ENCODE results near the gene SLC17A1.

SLC17A1 gene

GRCh38 chr6:25831532-25832306 is at the start of gene SLC17A1:
Gene SLC17A1 (minus strand): TSS chr6:25832052. CDS start chr6:25830557, 1,495 bp downstream.
- DNase-seq (ENCODE audit: low read depth in 2 of 3, low spot score in 2 of 3), result no peak

DNA sequence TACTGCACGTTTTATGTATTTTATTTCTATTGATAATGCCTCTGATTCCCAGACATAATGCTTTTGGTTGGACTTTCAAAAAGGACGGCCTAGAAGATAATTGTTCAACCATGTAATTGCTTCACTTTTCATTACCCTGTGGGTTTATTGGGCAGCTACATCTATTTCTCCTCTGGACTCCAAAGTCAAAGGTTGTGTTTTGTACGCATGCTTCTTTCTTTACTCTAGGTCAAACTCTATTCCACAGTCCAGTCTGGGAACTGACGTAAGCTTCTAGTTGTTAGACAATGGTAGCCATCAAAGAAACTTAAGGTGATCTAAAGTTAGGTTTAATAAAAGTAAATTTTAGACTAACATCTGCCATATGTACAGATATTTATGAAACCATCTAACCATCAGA is 48.7 kb upstream of the SLC17A1 start:
- DNase-seq (ENCODE audit: low read depth in 2 of 3, low spot score in 2 of 3), result no peak

DNA sequence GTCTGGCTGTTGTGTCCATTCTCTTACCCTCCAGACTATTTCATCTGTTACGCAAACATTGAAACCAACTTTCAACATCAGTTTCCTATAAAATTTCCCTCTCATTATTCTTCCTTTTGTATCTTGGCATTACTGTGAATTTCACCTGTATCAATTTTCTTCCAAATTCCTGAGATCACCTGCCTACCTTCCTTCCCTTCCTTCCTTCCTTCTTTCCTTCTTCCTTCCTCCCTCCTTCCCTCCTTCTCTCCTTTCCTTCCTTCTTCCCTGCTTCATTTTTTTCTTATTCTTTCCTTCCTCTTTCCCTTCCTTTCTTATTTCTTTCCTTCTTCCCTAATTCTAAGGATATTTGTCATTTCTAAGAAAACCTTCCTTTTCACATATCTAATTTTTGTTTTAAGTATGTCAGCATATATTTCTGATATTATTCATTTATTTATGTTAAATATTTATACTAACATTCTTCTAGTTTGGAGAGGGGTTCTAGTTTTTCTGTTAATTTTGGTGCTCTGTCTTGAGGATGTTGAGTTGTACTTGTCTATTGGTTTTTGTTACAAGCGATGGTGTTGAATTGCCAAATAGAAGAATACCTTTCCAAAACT is 47.0 kb upstream of the SLC17A1 start:
- no peak for DNase-seq (ENCODE audit: low read depth in 2 of 3, low spot score in 2 of 3)

- no peak for DNase-seq (ENCODE audit: low read depth in 2 of 3, low spot score in 2 of 3)
These were observed 44.2 kb upstream of the SLC17A1 start for GRCh38 chr6:25875926-25876602.

DNA sequence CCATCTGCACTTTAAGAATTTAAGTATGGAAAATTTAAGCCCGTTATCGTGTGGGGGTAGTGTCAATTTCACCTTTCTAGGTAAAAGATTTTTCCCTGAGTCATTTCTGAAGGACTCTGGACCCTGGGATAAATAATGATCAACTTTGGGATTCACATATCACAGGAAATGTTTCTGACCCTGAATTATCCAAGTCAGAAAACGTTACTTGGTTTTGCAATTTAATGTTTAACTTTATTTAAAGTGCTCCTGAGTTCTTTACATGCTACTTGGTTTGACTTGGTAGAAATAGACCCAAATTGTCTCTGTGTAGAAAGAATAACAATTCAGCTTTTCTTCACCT is 43.7 kb upstream of the SLC17A1 start:
- no peak for DNase-seq (ENCODE audit: low read depth in 2 of 3, low spot score in 2 of 3)

DNA sequence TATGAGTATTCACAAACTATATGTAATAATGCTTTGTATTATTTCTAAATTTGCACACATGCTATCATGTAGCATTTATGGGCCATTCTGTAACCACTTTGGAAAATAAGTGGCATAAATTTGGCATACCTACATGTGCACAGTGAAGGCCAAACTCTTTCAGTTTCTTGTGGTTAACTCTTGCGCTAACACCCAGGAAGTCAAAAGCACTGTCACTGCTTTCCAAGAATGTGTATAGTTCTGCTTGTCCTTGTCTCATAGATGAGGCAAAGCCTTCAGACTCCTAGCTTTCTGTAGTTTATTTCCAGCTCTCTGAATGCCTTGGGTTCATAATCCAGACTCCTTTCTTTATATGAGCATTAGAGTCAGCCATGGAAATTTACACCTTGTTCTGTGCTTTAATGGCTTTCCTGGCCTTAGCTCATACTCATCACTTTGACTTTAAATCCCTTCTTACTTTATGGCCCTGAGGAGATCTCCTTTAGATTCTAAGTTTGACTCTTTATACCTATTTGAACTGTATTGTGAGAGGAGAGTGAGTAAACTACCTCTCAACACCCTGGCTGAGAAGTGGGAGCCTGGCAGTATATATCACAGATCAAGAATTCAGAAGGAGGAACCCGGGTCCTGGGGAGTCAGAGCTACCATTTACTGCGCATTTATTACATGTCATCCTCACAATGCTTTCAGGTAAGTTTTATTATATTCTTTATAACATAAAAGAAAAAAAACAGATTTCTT is 43.1 kb upstream of the SLC17A1 start:
- DNase-seq (ENCODE audit: low read depth in 2 of 3, low spot score in 2 of 3), result no peak

- DNase-seq (ENCODE audit: low read depth in 2 of 3, low spot score in 2 of 3), result no peak
These were observed 42.3 kb upstream of the SLC17A1 start, which contains the start of gene SLC17A3 for GRCh38 chr6:25874118-25874517. Gene SLC17A3 (minus strand): TSS chr6:25874243. CDS start chr6:25868387, 5,856 bp downstream.

- no peak for DNase-seq (ENCODE audit: low read depth in 2 of 3, low spot score in 2 of 3)
These were observed 41.0 kb upstream of the SLC17A1 start for GRCh38 chr6:25872814-25873213.

GRCh38 chr6:25869840-25870239 is 38.0 kb upstream of the SLC17A1 start:
- DNase-seq (ENCODE audit: low read depth in 2 of 3, low spot score in 2 of 3), result no peak

DNA sequence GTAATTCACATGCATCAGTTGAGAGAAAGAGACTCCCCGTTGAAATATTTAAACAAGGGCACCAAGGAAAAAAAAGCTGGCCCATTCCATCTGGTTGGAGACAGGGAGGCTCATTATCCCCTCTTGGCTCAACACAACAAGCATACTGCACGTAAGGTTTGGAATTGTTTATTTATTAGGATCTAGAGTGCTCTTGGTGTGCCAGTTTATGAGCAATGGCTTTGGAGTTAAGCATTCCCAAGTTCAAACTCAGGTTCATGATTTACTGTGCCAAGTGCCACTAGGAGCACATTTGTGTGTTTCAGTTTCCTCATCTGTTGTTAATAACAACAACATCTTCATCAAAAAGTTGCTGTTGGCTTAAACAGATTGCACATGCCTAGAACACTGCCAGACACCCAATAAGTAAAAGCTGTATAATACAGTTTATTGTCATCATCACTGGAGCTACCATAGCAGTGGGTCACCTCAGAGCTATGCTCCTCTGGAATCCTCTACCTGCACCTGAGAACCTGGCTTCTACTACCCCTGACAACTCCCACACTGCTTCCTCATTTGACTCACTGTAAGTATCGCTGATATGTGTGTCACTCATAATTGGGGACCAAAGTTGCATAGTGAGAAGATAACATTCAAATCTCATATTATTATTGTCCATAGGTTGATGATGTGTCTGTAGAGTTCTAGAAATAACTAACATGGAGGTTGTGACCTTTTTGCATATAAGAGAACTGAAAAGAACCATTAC is 36.8 kb upstream of the SLC17A1 start:
- DNase-seq (ENCODE audit: low read depth in 2 of 3, low spot score in 2 of 3), result no peak

GRCh38 chr6:25866011-25866410 is 34.2 kb upstream of the SLC17A1 start:
- no peak for DNase-seq (ENCODE audit: low read depth in 2 of 3, low spot score in 2 of 3)

GRCh38 chr6:25863360-25863759 is 31.5 kb upstream of the SLC17A1 start:
- no peak for DNase-seq (ENCODE audit: low read depth in 2 of 3, low spot score in 2 of 3)

DNA sequence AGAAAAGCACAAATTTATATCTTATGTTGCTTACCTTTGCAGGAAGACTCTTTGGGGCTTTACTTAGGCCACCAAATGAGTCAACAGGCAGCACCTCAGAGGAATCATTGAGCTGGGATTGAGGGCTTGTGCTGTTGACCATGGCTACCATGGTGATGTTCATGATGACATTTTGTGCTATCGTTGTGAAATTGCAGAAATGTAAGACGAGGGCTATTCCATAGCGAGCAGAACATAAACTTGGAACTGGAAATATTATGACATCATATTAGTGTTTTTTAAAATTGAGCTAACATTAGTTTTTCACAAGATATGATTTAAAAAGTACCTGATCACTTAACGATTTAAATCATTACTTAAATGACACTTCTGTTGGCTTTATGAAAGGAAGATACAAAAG is 30.3 kb upstream of the SLC17A1 start:
- no peak for DNase-seq (ENCODE audit: low read depth in 2 of 3, low spot score in 2 of 3)

DNA sequence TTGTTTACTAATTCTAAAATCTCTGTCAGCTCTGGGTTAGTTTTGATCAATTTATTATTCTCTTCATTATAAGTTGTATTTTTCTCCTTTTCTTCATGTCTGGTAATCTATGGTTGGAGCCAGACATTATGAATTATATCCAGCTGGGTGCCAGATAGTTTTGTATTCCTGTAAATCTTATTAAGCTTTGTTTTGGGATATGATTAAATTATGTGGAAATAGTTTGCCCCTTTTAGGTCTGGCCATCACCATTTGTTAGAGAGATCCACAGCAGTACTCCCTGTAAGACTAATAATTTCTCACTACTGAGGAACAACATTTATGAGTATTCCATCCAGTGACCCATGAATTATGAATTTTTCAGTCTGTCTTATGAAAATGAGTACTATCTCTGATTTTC is 20.9 kb upstream of the SLC17A1 start:
- no peak for DNase-seq (ENCODE audit: low read depth in 2 of 3, low spot score in 2 of 3)

DNA sequence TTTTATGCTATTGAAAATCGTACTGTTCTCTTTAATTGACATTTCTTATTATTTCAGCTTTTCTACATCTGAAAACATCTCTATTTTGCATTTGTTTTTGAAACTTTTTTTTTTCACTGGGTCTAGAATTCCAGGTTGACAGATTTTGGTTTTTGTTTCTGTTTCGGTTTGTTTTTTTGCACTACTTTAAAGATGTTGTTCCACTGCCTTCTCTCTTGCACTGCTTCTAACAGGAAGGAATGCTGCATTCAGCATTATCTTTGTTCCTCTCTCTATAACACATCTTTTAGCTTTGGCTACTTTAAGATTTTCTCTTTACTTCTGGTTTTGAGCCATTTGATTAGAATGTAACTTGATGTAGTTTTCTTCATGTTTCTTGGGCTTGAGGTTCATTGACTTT is 20.1 kb upstream of the SLC17A1 start:
- no peak for DNase-seq (ENCODE audit: low read depth in 2 of 3, low spot score in 2 of 3)

DNA sequence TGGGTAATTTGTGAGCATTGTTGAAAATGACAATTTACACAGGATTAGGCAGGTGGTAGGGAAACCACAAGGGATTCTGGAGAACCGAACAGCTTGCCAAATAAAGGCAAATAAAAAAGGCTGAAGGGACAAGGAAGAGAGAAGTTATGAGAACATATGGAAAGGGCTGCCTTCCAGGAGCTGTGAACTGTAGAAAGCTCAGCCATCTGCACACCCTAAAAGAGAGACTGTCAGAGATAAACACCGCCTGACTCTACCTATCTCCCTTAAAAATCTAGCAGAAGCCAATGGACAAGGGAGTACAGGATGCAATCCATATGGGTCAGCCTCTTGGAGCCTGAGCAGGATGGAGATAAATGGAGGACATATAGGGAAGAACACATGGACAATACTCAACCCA is 12.7 kb upstream of the SLC17A1 start:
- no peak for DNase-seq (ENCODE audit: low read depth in 2 of 3, low spot score in 2 of 3)

GRCh38 chr6:25842526-25842925 is 10.7 kb upstream of the SLC17A1 start:
- no peak for DNase-seq (ENCODE audit: low read depth in 2 of 3, low spot score in 2 of 3)

DNA sequence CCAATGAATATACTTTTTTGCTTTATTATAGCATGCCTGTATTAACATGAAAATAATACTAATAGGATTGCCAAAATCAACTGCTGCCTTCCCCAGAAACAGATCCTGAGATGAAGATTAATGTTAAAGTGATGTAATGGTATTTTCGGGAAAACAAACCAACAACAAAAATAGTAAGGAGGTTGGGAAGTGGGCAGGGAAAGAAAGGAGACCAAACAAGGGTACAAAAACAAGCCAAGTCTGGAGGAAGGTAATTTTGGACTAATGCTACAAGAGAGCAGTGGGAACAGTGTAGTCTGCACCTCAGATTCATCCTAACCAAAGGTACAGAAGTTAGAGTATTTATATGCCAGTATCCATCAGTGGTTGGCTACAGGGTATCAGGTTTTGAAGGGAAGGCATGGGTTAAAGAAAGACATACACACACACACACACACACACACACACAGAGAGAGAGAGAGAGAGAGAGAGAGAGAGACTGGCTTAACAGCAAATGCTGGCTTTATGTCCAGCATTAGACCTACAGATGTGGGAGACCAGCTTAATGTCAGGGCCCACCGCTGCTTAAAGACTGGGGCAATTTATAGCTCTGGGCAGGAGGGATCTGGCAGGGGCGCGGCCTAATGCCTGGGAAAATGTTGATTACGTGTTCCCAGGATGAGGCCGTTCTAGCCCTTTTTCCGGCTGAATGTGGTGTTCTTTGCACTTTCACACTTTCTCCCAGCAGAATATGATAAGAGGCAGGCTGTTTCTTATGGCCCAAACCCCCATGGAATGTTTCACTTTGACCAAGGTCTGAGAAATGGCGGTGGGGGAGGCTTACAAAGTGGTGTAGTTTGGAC is 3.8 kb upstream of the SLC17A1 start:
- DNase-seq (ENCODE audit: low read depth in 2 of 3, low spot score in 2 of 3), result no peak

GRCh38 chr6:25834950-25835349 is 3.1 kb upstream of the SLC17A1 start:
- no peak for DNase-seq (ENCODE audit: low read depth in 2 of 3, low spot score in 2 of 3)

GRCh38 chr6:25833136-25833535 is 1.3 kb upstream of the SLC17A1 start:
- DNase-seq (ENCODE audit: low read depth in 2 of 3, low spot score in 2 of 3), result no peak

Measured in activated CD8-positive, alpha-beta memory T cell treated with anti-CD3 and anti-CD28 coated beads for 48 hours (primary cell).